NCI-H526 (cell line): ENCODE results near the gene VPS33B.

ENCODE experiments used
- DNase-seq, 2 experiments: peaks; one replicate each; lab custom pipeline; 2025; lab: John Stamatoyannopoulos, UW

The VPS33B gene

DNA sequence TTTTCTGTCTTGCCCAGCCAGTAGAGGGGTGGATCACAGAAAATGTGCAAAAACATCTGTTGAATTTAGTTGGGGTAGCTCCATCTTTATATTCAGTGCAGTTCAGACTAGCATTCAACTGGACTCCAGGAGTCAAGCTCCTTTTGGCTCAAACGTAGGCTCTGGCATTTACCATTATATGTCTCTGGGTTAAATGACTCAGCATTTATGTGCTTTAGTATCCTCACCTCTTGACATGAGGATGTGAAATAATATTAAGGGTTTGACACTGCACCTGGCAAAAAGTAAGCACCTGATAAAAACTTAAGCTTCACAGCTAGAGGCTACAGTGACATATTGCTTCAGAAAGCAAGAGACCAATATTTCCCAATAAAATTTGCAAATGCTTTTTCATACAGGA lies 42.8 kb downstream of the VPS33B start:
- DNase-seq: no peak

- DNase-seq: no peak
Observed at GRCh38 chr15:90974216-90974615, 48.2 kb downstream of the VPS33B start.

- no peak for DNase-seq
Observed at GRCh38 chr15:90972133-90972532, 50.3 kb downstream of the VPS33B start.

DNA sequence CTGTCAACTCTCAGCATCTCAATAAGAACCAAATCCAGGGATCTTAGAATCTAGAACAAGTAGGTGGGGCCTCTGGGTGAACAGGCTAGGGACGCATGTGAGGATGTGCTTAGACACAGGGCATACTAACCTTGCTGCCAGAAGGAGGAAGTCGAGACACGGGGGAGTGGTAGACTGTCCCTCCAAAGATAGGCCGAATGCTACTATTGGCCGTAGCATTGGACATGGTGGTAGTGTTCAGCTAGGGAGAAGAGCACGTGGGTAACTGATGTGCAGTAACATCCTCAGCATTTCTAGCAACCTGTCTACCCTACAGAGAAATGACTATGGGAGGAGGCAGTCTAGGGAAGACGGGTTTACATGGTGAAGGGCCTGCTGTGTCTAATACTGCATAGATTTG lies 52.1 kb downstream of the VPS33B start:
- no peak for DNase-seq

DNA sequence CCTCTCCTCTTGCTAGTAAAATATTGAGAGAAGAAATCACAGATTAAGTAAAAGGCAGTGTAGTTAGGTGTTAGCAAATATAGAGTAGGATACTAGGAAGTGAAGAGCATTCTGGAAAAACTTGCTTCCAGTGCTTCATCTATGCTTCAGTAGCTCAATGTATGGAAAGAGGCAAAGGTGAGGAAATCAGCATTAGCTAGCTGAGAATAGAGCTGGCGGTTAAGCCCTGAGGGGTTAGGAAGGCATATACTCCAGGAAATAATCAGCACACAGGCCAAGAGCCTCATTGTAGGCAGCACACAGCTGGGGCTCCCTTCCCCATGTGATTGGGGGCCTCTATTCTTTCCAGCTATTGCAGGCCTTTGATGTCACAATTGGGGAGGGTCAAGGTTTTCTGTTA lies 54.0 kb downstream of the VPS33B start:
- no peak for DNase-seq

DNA sequence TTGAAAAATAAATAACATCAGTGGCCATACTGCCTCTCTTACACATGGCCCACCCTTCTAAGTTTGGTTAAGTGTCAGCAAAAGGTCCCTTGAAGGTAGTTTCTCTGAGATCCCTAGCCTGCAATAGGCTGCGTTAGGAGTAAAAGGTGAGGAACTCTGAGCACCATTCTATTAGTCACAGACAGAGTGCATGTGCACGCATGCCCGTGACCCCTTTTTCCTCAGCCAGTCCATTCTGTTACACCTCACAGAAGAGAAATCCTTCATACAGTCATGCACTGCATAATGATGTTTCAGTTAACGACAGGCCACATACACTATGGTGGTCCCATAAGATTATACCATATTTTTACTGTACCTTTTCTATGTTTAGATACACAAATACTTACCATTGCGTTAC lies 55.2 kb downstream of the VPS33B start:
- DNase-seq: no peak

DNA sequence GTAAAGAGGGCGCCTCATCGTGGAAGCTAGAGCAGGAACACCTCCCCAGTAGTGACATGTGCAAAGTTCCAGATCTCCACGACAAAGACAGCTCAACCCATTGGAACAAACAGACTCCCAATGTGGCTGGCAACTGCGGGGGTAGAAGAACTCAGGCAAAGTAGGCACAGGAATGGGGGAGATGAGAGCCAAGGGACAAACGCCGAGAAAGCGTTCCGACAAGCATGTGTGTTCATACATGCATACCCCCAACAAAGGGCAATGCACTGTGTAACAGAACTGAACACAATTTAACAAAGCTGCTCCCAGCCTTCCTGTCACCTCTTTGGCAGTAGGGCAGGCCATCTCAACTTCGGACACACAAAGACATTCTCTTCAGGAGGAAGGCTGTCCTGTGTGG lies 56.1 kb downstream of the VPS33B start:
- no peak for DNase-seq

DNA sequence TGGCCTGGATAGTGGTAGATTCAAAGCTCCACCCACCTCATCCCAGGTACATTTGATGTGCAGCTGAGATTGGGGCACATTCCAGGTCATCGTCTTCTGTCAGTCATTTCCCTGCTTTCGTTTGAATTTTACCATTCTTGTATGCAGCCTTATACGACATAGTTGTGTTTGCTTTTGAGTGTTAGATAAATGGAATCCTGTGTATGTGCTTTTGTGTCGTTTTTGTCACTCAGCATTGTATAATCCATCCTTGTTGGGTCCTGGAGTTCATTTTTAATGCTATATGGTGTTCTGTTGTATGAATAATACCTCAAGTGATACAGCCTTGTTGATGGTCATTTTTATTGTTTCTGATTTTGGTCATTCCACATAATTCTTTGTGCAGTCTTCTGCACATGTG lies 60.4 kb downstream of the VPS33B start:
- DNase-seq: no peak

DNA sequence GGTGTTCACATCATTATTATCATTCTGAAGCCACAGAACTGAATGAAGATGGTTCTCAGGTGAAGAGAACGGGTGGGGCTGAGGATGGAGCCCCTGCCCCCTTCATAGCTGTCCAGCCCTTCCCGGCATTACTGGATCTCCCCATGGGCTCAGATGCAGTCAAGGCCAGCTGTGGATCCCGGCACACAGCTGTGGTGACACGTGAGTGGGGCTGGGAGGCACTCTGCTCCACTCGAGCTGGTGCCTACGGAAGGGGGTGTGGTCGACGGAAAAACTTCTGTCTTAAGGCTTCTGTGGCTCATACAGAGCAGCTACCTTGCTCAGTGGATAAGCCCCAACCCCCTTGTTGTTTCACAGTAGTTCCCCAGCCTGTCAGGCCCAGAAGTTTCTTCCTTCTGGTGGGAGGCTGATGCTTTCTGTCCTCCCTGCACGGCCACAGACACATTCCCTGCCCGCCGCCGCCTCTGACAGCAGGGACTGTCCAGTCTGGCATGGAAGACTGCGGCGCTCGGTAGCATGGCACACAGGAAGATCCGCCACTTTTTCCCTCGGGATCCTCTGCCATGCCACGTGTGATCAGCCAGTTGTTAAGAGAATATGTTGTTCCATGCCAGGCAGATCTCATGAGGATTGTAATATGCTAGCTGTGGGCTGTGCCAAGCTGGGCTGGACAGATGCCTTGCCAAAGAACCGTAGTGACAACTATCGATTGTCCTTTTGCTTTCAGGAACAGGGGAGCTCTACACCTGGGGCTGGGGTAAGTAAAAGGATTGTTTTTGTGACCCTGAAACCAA lies 61.9 kb downstream of the VPS33B start:
- no peak for DNase-seq

DNA sequence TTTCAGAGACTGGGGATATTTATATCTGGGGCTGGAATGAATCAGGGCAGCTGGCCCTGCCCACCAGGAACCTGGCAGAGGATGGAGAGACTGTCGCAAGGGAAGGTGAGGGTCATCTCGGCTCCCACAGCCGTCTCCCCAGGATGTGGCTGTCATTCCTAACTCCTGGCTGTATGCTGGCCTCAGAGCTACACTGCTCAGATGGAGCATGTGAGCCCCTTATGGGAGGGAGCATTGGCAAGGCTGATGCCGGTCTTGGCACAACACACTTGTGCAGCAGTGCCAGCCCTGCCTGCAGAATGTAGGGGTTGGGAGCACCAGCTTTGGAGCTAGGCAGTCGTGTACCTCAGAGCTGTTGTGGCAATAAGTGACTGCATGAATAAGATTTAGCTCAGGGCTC lies 62.5 kb downstream of the VPS33B start:
- DNase-seq: no peak

- no peak for DNase-seq
Observed at GRCh38 chr15:90959028-90959595, 63.3 kb downstream of the VPS33B start.

- peak; percentile 59 to 70 for DNase-seq
Observed at GRCh38 chr15:90957791-90958190, 64.6 kb downstream of the VPS33B start.

DNA sequence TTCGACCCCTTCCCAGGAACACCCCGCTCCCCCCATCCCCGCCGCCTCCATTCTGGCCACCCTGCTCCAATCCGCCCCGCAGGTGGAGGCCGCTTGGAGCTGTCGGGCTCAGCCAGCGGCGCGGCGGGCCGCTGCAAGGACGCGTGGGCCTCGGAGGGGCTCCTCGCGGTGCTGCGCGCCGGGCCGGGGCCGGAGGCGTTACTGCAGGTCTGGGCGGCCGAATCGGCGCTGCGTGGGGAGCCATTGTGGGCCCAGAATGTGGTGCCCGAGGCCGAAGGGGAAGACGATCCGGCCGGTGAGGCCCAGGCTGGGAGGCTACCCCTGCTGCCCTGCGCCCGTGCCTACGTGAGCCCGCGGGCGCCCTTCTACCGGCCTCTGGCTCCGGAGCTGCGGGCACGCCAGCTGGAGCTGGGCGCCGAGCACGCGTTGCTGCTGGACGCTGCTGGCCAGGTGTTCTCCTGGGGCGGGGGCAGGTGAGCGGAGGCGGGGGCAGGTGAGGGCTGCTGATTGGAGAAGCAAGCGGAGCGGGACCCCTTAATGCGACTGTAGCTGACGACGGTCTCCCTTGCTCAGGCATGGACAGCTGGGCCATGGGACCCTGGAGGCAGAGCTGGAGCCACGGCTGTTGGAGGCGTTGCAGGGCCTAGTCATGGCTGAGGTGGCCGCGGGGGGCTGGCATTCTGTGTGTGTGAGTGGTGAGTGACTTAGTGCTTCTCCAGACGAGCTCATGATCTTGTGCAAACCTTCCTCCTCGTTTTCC lies 65.2 kb downstream of the VPS33B start:
- DNase-seq: peak; percentile 29 to 77

DNA sequence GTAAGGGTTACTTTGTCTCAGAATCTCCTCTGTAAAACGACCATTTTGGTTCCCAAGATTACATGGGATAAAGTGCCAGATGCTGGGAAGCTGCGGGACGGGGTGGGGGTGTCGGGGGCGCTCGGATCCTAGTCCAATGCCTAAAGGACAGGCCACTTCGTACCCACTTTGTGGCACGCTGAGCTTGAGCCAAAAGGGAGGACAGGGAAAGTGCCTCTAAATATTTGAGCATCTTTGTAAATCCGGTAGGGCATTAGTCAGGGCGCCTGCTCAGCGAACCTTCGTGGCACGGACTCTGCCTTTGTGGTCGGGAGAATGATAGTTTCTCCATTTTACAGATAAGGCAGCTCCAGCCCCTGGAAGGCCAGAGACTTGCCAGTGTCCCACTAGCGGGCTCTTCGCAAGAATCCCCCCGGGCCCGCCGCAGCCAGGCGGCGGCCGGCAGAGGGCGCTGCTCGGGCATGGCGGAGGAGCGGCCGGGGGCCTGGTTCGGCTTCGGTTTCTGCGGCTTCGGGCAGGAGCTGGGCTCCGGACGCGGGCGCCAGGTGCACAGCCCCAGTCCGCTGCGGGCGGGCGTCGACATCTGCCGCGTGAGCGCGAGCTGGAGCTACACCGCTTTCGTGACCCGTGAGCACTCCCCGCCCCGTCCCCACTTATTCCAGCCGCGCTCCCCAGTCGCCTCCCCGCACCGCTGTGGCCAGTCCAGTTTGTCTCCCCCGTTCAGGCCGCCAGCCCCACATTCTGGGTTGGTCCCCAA lies 65.9 kb downstream of the VPS33B start:
- peak; percentile 53 to 93 for DNase-seq

DNA sequence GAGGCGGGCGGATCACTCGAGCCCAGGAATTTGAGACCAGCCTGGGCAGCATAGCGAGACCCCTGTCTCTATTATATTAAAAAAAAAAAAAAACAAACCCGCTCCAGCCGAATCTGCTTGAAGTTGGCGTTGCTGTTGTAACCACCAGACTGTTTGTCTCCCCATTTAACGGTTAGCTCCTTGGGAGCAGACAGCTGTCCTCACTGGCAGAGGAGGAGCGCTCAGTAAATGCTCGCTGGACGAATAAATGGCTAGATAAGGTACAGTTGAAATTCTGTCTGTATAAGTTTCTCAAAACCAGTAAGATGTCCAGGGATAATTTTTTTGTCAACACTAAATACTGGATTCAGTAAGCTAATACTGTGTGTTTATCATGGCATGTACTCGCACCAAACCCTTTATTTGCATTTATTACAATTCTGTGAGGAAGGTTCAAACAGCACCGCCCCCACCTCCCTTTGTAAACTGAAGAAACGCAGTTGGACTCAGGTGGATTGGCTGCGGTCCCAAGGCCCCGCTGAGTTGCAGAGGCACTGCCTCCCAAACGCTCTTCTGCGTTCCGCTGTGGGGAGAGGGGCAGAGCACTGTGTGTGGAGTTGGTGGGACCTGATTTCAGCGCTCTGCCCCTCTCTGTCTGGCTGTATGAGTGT lies 66.6 kb downstream of the VPS33B start:
- peak; percentile 87 to 94 for DNase-seq

GRCh38 chr15:90954712-90955623 lies 67.4 kb downstream of the VPS33B start, which contains the start of gene RCCD1:
Gene RCCD1 (plus strand): TSS chr15:90954884. CDS start chr15:90956735, 1,851 bp downstream.
- no peak for DNase-seq

GRCh38 chr15:90953947-90954711 lies 68.3 kb downstream of the VPS33B start:
- no peak for DNase-seq

GRCh38 chr15:90952901-90953677 lies 69.3 kb downstream of the VPS33B start:
- DNase-seq: no peak

DNA sequence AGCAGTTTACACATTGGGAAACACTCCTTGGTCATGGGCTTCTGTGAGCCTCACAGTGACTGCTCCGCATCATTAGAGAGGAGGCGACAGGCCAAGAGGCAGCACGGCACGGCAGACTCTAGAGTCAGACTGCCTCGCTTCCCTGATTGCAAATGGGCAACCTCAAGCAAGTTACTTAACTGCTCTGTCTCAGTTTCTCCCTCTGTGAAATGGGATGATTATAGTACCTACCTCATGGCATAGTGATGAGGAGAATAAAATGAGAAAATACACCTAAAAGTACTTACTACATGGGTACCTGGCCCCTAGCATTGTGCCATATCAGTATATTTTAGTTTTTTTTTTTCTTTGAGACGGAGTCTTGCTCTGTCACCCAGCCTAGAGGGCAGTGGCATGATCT lies 71.7 kb downstream of the VPS33B start:
- DNase-seq: no peak
